Activated naive CD4-positive, alpha-beta T cell treated with Interleukin-2 at 50 U/mL for 16 hours (primary cell): ENCODE data around the gene CASK.

Experiments
- DNase-seq: peaks from one replicate; pipeline ENCODE4 v3.0.0-alpha.2; 2020

Gene CASK

DNA sequence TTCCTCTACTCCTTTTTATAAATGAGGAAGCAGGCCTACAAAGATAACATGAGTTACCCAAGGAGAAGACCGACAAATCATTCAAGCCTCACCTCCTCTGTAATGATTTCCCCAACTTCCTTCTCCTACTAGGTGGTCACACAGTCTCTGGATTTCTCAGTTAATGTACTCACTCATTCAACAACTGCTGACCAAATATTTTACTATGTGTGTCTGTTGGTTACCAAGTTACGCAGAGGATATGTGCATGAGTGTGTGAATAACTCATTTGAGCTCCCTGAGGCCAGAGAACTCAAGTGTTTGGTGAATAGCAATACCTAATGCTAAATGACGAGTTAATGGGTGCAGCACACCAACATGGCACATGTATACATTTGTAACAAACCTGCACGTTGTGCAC is 10.4 kb downstream of the CASK start:
- no peak for DNase-seq

DNA sequence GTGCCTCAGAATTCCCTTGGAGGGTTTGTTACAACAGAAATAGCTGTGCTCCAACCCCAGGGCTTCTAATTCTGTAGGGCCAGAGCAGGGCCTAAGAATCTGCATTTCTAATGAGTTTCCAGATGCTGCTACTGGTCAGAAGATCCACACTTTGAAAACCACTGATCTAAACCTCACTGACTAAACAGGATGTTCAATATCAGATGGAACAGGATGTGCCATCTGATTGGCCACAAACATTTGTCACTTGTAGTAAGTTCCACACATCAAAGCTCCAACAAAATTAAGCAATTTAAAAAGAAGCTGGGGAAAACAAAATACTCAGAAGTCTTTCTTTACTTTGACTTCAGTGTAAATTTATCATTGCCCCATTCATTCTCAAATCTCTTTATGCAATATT is 14.3 kb downstream of the CASK start:
- no peak for DNase-seq

DNA sequence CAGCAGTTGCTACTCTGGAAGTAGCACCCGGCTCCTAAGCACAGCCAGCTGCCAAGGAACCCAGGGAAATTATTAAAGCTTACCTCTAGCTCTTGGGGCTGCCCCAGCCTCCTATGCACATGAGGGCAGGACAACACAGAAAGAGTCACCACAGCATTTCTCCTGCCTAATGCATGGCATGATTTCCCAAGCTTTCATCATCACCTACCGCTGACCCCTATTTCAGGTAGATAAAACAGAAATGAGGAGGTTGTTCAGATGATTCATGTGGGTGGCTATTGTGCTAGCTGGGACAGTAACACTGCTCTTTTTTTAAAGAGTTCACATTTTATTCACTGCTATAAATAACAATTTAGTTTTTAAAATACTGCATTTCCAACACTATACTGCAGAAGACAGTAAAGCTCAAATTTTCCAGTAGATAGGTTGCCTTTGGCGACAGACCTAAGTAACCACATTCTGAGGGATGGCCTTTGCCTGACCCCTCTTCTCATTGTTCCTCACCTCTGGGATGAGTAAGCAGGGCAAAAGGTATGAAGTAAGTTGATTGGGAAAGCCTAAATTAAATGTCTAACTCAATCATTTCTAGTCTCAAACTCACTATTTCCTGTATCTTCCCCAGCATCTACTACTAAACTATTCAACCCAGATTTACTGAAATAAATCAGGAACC is 16.7 kb downstream of the CASK start:
- peak; percentile 24 for DNase-seq

DNA sequence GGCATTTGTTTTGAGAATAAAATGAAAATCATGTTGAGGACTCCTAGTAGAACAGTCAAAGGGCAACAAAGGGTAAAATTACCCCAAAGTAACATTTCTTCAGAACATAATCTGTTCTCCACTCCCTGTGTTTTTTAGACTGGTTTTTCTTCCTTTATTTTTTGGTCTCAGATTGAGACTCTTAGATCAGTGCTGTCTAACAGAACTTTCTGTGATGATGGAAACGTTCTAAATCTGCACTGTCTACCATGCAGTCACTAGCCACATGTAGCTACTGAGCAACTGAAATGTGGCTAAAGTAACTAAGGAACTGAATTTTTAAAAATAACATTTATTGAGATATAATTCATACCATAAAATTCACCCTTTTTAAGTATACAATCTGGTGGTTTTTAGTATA is 19.8 kb downstream of the CASK start:
- no peak for DNase-seq

DNA sequence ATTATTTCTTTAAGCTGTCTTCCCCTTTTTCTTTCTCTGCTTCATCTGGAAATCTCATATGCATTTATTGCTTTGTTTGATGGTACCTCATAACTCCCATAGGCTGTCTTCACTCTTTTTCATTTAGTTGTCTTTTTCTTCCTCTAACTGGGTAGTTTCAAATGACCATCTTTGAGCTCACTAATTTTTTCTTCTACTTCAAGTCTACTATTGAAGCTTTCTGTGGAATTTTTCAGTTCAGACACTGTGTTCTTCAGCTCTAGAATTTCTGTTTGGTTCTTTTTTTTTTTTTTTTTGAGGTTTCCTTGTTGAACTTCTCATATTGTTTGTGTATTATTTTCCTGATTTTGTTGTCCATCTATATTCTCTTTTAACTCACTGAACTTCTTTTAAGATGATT is 23.0 kb downstream of the CASK start:
- no peak for DNase-seq

DNA sequence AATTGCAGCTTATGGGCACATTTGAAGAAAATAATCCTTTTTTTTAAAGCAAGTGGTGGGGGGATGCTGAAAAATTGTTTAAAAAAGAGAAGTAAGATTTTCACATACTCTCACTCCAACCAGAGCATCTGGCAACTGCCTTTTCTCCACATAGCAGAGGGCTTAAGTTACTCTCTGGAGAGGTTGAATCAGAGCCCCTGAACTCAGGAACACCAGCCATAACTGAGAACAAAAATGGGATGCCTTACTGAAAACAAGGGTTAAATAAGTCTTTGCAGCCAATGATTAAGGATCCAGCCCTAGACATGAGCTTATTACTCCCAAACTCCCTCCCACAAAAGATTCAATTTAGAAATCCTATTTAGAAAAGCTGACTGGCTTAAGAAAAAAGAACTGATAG is 27.5 kb downstream of the CASK start:
- no peak for DNase-seq

DNA sequence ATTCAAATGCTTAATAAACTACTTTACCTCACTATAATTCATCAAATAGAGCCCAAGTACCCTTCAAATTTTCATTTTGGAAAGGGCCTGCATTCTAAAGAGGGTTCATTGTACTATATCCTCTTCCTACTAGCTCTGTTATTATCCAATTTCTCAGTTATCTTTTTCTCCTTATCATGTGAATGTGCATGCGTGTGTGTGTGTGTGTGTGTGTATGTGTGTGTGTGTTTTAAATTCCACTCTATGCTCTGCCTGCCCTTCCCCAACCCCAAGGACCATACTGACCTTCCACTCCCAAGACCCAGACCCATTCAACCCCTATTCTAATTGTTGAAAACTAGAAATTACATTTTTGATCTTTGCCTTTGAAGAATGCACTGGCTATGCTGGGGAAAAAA is 33.3 kb downstream of the CASK start:
- DNase-seq: no peak

DNA sequence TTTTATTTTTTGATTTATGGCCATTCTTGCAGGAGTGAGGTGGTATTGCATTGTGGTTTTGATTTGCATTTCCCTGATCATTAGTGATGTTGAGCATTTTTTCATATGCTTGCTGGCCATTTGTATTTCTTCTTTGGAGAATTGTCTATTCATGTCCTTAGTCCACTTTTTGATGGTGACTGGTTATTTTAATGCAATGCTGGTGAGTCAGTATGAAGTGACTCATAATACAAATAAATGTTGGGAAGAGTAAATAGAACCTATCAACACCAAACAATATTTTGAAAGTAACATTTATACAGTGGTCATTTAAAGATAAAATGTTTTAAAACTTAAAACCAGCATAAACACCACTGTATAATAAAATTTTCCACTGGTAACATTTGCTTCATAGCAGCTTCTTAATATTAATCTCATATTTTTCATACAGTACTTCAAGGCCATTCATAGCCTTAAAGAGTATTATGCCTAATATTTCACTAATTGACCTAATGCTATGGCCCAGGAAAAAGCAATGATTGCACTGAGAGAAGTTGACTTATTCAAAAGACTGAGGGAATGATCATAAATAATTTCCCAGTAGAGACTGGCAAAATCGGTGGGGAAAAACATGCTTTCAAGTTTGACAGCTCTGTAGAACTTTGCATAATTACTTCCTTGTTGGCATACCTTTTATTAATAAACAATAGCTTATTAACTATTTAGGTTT is 33.9 kb downstream of the CASK start:
- DNase-seq: no peak

DNA sequence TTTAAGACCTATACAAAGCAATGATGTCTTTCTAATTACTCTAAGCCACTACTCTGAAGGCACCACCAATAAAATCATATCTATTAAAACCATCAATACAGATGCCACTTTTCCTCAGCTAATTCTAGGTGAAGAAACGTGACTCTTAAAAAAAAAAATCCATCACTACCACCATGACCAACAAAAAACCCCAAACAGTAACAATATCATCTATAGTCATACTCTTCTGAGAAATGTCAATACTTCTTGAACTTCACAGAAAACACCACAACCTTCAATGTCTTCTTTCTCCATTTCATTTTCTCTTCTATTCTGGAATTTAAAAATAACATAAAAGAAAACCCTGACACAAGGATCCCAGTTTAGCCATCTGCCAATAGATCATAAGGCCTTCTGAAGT is 35.7 kb downstream of the CASK start:
- DNase-seq: no peak

DNA sequence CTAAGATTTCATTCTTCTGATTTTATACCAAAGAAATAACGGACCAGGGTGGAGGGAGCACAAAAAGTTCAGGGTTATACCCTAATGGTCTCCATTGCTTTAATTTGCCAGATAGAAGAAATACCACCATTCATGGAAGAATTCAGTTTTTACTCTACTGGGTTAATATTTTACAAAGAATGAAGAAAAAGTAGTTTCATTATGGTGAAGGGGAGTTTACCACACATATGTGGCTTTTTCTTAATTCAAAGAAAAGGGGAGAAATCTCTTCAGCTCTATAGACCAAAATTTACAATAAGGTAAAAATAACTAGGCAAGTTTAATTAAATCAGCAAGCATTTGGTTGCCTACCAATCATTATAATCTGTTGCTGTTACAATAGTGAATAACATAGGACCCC is 37.6 kb downstream of the CASK start:
- no peak for DNase-seq

DNA sequence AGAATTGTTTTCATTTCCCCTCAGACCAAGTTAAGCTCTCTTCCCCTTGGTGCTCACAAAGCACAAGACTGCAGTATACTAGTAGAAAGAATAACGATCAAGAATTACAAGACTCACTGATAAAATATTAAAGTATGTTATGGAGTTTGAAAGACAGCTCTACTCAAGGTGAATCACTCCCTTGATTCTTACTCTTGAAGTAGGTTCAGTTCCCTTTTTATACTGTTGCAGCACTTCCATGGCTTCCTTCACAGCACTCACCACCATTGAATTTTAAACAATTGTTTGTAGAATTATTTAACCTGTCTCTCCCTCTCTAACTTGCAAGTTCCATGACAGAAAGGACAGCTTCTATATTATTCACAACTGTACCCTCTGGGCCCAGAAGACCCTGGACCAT is 42.2 kb downstream of the CASK start:
- DNase-seq: no peak

DNA sequence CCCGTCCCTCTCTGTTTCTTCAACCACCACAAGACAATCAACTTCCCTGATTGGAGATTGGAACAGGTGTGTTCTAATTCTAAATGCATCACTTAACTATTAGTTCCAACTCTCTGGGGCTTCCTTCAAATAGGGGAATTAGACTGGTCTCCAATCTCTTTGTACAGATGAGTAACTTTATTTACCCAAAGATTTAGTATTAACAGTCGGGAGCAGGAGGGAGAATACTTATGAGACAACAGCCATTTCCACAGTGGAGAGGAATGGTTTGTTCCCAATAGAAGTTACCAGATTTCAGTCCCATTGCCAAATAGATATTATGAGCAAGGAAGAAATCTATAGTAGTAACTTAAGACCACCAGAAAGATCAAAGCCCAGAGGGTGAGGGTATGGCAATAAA is 46.2 kb downstream of the CASK start:
- no peak for DNase-seq

DNA sequence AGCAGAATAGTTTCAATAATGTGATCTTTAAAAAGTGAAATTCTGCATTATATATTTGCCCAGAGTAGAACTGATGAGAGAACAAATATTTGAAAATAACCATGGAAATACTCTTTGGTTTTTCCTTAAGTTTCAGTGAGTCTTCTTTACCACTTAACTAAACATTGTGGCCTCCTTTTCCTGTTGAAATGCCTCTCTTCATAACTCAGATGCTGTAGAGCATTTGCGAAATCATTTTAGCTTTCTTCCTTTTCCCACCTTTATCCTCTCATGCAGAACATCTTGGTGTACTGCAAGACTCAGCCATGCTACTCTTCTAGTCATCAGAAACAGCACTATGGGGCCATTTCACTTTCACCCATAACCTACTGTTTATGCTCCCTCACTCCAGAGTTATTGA is 48.2 kb downstream of the CASK start:
- DNase-seq: no peak

DNA sequence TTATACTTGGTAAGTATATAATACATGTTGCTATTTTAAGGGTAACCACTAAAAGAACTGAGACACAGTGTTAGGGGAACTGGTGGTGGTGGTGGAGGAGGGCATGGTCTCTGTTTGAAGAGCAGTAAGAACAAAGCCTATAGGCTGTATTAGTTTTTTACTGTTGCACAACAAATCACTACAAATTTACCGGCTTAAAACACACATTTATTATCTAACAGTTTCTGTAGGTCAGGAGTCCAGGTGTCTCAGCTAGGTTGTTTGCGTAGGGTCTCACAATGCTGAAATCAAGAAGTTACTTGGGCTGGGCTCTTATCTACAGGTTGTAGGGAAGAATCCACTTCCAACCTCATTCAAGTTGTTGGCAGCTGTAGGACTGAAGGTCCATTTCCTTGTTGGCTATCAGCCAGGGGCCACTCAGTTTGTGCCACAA is 52.6 kb downstream of the CASK start:
- DNase-seq: no peak

DNA sequence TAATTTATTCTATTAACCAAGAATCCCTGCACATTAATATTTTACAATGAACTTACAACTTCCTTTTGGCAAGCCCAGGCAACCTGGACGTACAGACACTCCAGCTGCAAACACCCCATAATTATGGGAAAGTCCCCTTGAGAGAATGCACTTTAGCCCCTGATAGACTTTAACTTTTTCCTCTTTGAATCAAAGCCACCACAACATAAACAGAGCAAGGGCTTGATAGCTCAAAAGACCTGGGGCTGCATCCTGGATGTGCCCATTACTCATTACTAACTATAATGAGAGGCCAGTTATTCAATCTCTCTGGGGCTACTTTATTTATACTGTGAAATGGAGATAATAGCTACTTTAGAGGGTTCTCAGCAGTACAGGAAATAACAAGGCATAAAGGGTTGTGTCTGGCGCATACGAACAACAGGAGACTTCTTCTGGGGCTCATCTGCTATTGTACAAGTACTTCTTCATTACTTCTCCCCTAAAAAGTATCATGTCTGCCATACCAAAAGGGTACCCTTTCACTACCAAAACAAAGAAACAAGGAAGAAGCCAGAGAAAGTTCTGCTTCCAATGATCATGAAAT is 54.9 kb downstream of the CASK start:
- no peak for DNase-seq

DNA sequence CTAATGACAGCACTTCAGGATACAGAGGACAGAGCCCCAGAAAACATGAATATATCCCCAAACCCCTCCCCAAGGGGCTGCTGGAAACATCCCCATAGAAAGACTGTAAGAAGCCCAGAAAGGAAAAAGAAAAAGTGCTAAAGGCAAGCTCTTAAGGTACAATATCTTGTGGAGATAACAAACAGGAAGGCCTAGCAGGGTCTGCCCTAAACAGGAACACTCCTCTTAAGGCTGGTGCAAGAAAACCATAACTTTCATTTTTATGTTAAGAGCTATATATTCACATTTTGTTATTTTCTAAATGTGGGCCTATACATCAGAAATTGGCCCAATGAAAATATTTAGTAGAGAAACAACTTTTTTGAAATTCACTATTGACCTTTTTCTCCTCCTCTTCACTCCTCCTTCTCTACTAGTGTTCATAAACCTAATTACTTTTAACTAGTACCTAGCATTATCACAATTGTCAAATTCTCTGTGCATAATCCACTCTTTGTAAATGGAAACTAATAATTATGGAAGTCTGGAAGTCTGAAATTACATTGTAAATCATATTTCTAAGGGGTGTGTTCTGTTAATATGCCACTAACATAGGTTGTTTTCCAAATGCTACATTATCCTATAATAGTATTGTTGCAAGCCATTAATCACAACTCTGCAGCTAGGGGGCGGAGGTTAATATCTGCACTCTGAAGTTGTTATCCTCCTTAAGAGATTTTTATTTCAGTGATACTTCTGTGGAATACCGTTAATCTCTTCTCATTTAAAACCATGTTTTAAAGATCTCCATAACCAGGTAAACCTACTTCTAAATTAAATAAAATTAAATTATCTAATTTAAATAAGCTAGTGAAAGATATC is 59.8 kb downstream of the CASK start:
- no peak for DNase-seq

DNA sequence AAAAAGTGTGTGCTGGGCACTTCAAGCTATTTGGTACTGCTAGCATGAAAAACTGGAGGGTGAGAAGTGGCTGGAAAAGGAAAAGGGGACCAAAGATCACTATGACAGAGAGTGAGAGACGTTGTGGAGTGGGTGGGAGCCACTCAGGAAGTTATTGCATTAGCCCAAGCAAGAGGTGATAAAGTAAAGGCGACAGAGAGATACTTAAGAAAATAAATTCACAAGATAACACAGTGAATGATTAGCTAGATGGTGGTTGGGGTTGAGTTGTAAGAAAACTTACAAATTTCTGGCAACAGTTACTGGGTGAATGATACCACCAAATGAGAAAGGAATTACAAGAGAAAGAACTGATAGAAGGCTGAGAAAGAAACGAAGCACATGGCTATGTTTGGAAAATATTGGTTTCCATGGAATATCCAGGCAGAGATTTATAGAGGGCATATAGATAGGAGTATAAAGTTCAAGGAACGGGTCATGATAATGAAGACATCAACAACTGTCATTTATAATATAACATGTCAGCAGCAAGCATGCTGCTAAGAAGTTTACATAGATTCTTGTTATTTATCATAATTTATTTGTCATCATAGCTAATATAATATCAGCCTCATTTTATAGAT is 60.7 kb downstream of the CASK start:
- no peak for DNase-seq

DNA sequence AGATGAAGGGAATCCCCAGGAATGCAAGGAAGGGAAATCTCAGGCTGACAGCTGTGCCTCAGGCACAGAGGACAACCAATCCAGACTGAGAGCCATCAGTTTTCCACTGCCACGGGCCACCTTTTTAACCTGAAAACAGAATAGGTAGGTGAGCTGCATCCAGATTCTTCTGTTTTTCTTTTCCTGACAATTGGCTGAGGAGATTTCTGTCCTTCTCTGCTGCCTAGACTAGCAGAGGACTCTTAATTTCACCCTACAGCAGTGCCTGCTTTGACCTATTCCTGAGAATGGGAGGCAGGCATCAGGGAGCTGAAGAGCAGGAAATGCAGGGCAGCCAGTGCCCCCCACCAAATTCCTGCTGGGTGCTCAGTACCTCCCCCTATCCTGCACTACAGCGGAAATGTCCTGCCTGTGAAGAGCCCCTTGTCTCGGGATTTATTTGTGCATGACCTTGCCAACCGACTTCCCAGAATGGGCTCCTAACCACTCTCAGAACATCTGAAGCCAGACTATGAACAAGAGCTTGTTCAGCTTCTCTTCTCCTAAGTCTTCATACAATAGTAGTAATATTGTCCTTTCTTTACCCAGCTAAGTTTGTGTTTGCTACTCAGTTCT is 65.1 kb downstream of the CASK start:
- DNase-seq: no peak

DNA sequence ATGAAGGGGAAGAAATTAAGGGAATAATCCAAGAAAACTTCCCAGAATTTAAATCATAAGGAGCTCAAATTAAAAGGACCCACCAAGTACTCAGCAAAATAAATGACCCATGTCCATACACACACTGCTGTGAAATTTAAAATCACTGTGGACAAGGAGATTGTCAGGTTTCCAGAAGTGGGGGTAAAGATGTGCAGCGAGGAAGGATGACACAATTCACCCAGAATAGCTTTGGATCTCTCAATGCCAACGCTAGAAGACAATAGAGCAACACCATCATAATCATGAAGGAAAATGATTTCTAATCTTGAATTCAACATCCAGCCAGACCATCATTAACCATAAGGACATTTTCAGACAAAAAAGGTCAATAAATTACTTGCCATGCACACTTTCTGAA is 65.7 kb downstream of the CASK start:
- no peak for DNase-seq

DNA sequence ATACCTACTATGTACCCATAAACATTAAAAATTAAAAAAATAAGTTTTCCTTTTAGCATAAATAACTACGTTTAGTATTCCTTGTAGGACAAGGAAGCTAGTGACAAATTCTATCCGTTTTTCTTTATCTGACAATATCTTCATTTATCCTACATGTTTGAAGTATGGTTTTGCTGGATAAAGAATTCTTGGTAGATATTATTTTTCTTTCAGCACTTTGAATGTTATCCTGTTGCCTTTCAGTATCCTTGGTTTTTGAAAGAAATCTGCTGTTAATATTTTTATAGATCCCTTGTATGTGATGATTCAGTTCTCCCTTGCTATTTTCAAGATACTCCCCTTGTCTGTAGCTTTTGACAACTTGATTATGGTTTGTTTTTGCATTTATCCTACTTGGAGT is 76.6 kb downstream of the CASK start:
- no peak for DNase-seq

DNA sequence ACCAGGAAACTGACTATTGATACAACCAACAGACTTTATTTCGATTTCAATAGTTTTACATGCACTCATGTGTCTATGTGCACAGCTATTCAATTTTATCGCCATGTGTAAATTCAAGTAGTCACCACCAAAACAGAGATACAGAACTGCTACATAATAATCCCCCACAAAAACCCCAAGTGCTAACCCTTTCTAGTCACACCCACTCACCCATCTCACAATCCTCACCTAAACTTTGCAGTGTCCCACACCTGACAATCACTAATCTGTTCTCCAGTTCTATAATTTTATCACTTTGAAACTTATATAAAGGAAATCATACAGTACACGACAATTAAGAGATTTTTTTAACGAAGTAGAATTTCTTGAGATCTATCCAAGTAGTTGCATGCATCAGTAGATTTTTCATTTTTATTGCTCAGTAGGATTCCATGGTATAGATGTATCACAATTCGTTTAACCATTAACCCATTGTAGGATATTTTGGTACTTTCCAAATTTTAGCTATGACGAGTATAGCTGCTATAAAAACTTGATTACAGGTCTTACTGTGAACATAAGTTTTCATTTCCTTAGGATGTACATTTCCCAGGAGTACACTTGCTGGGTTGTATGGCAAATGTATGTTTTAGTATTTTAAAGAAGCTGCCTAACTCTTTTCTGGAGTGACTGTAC is 85.9 kb downstream of the CASK start:
- DNase-seq: no peak

DNA sequence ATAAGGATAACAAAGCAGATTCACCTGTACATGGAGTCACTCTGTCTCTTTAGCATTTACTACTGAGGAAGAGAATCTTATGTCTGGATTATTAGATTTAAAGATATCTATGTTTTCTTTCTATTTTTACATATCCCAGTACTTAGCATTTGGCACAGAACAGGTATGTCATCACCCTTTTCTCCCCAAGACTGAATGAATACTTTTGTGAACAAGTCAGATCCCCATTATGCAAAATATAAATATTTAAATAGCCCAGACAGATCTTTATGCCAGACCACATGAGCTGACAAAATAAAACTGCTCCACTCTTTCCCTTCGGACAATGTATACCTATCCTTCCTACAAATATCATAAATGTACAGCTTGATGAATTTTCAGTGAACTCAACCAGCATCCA is 94.5 kb downstream of the CASK start:
- DNase-seq: no peak
